ENCODE data around the gene PVALEF.

PVALEF gene

GRCh38 chr17:81181811-81182185, 16.5 kb downstream of the PVALEF start:
- no peak for TF ChIP-seq CTCF (IDR thresholded peaks at IDR 0.05; ENCODE audit: low read depth, low read length, missing control alignments)
- no peak for DNase-seq (ENCODE audit: low read depth)
- in situ Hi-C loops (cut with HindIII; ENCODE audit: low sequenced_read_pairs), result no loop called here
- no peak overlapping the region for H3K4me3 ChIP-seq (ENCODE audit: low read depth, low read length)

GRCh38 chr17:81182596-81182995, 17.3 kb downstream of the PVALEF start:
- in situ Hi-C loops (cut with HindIII; ENCODE audit: low sequenced_read_pairs), result no loop called here
- no peak for TF ChIP-seq CTCF (IDR thresholded peaks at IDR 0.05; ENCODE audit: low read depth, low read length, missing control alignments)
- no peak for DNase-seq (ENCODE audit: low read depth)
- no peak overlapping the region for H3K4me3 ChIP-seq (ENCODE audit: low read depth, low read length)

- DNase-seq (ENCODE audit: low read depth), result no peak
- in situ Hi-C loops (cut with HindIII; ENCODE audit: low sequenced_read_pairs), result no loop called here
- no peak overlapping the region for H3K4me3 ChIP-seq (ENCODE audit: low read depth, low read length)
- no peak for TF ChIP-seq CTCF (IDR thresholded peaks at IDR 0.05; ENCODE audit: low read depth, low read length, missing control alignments)
These were observed 18.0 kb downstream of the PVALEF start for GRCh38 chr17:81183316-81183715.

GRCh38 chr17:81183807-81184206, 18.5 kb downstream of the PVALEF start:
- no peak for DNase-seq (ENCODE audit: low read depth)
- TF ChIP-seq CTCF (IDR thresholded peaks at IDR 0.05; ENCODE audit: low read depth, low read length, missing control alignments), result no peak
- in situ Hi-C loops (cut with HindIII; ENCODE audit: low sequenced_read_pairs), result no loop called here
- H3K4me3 ChIP-seq (ENCODE audit: low read depth, low read length), result no peak overlapping the region

GRCh38 chr17:81184555-81184954, 19.2 kb downstream of the PVALEF start:
- in situ Hi-C loops (cut with HindIII; ENCODE audit: low sequenced_read_pairs), result no loop called here
- TF ChIP-seq CTCF (IDR thresholded peaks at IDR 0.05; ENCODE audit: low read depth, low read length, missing control alignments), result no peak
- no peak for DNase-seq (ENCODE audit: low read depth)
- no peak overlapping the region for H3K4me3 ChIP-seq (ENCODE audit: low read depth, low read length)

GRCh38 chr17:81186203-81186602, 20.9 kb downstream of the PVALEF start:
- no peak overlapping the region for H3K4me3 ChIP-seq (ENCODE audit: low read depth, low read length)
- in situ Hi-C loops (cut with HindIII; ENCODE audit: low sequenced_read_pairs), result loop anchor here (5.0 kb wide), 1 partner anchor 44 kb away; no protein-coding TSS in a partner anchor
- no peak for DNase-seq (ENCODE audit: low read depth)
- no peak for TF ChIP-seq CTCF (IDR thresholded peaks at IDR 0.05; ENCODE audit: low read depth, low read length, missing control alignments)

DNA sequence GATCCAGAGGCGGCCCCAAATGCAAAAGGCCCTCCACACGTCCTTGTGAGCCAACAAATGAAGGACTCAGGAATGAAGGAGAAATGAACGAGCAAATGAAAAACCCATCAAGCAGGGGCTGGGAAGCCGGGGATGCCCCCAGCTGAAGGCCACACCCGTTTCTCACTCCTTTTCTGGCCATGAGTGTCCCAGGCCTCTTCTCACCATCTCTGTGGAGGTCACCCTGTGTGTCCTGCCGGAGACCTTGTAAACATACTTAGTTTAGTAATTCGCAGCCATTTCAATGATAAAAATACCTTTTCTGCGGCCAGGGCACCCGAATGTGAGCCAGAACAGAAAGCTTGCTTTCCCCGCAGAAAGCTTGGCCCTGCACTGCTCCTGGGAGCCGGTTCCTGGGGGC, 21.8 kb downstream of the PVALEF start:
- TF ChIP-seq CTCF (IDR thresholded peaks at IDR 0.05; ENCODE audit: low read depth, low read length, missing control alignments), result no peak
- no peak overlapping the region for H3K4me3 ChIP-seq (ENCODE audit: low read depth, low read length)
- no peak for DNase-seq (ENCODE audit: low read depth)
- in situ Hi-C loops (cut with HindIII; ENCODE audit: low sequenced_read_pairs), result loop anchor here (5.0 kb wide), 1 partner anchor 45 kb away; no protein-coding TSS in a partner anchor

Data from astrocyte of the cerebellum (primary cell).